WTC11 (cell line): ENCODE data around the gene CTNNA2. TPM values are rescaled to one million over a fixed set of nuclear protein-coding genes. Genes with fewer than 3 reads are reported as not detected.

Experiments used
- ATAC-seq: fragments of 200-7000 bp; cut with Tn5 transposase; 2 replicates; pipeline ENCODE4 v1.10.0; 2021; ENCODE audit warnings: mild to moderate bottlenecking, moderate library complexity
- CTCF ChIA-PET: fragments of 300-600 bp; sonication (Branson Sonifier 250); formaldehyde crosslinking; loops from one replicate; lab custom pipeline; 2021; ENCODE audit warnings: antibody characterized with exemption; lab: Charles Lee
- POLR2A ChIA-PET: fragments of 350-600 bp; sonication (Branson Sonifier 250); formaldehyde crosslinking; loops from one replicate; lab custom pipeline; 2021; ENCODE audit warnings: antibody characterized with exemption; lab: Charles Lee
- DNase-seq: peaks from one replicate; pipeline ENCODE4 v3.0.0; 2021; ENCODE audit warnings: low spot score
- H3K27ac Mint-ChIP-seq: 2 replicates; pipeline ENCODE4 v1.8.0; 2021; ENCODE audit warnings: mixed read lengths
- H3K27me3 Mint-ChIP-seq: 2 replicates; pipeline ENCODE4 v1.8.0; 2021; ENCODE audit warnings: low read depth, mild to moderate bottlenecking, moderate library complexity, mixed read lengths
- H3K36me3 Mint-ChIP-seq: 2 replicates; pipeline ENCODE4 v1.8.0; 2021; ENCODE audit warnings: mixed read lengths
- H3K4me1 Mint-ChIP-seq: 2 replicates; pipeline ENCODE4 v1.8.0; 2022; ENCODE audit warnings: mixed read lengths
- H3K4me3 Mint-ChIP-seq: 2 replicates; pipeline ENCODE4 v1.8.0; 2021; ENCODE audit warnings: mild to moderate bottlenecking, moderate library complexity, mixed read lengths
- H3K9me3 Mint-ChIP-seq: 2 replicates; pipeline ENCODE4 v1.8.0; 2021; ENCODE audit warnings: mixed read lengths
- ATF6 ChIP-seq: sonication (generic); formaldehyde crosslinking; IDR thresholded peaks from 2 replicates; pipeline ENCODE4 v1.8.1; 2023; ENCODE audit warnings: mild to moderate bottlenecking, missing genetic modification reagents
- CDX4 ChIP-seq: fragments of 250-450 bp; sonication (Bioruptor Pico); IDR thresholded peaks from 2 replicates; pipeline ENCODE4 v1.9.0; 2021; ENCODE audit warnings: moderate library complexity, mild to moderate bottlenecking, inconsistent platforms, borderline replicate concordance
- ERG ChIP-seq: fragments of 250-450 bp; sonication (Bioruptor Pico); IDR thresholded peaks from 2 replicates; pipeline ENCODE4 v1.8.0; 2021; ENCODE audit warnings: mild to moderate bottlenecking
- JUN ChIP-seq: sonication (generic); formaldehyde crosslinking; IDR thresholded peaks from 2 replicates; pipeline ENCODE4 v1.8.0; 2023; ENCODE audit warnings: mild to moderate bottlenecking, missing genetic modification reagents
- NR1H2 ChIP-seq: sonication (generic); formaldehyde crosslinking; IDR thresholded peaks from 2 replicates; pipeline ENCODE4 v1.9.0; 2021; ENCODE audit warnings: mild to moderate bottlenecking, moderate library complexity, missing genetic modification reagents
- PRDM15 ChIP-seq: sonication (generic); formaldehyde crosslinking; IDR thresholded peaks from 2 replicates; pipeline ENCODE4 v1.8.0; 2022; ENCODE audit warnings: missing genetic modification reagents
- ZBTB21 ChIP-seq: sonication (generic); formaldehyde crosslinking; IDR thresholded peaks from 2 replicates; pipeline ENCODE4 v1.8.1; 2023; ENCODE audit warnings: mild to moderate bottlenecking, missing genetic modification reagents, borderline replicate concordance
- ZMAT4 ChIP-seq: fragments of 250-450 bp; sonication (Bioruptor Pico); IDR thresholded peaks from 2 replicates; pipeline ENCODE4 v1.9.0; 2021; ENCODE audit warnings: mild to moderate bottlenecking
- ZNF219 ChIP-seq: sonication (generic); formaldehyde crosslinking; IDR thresholded peaks from 2 replicates; pipeline ENCODE4 v1.8.0; 2023; ENCODE audit warnings: missing genetic modification reagents, mild to moderate bottlenecking, borderline replicate concordance
- ZNF263 ChIP-seq: sonication (generic); formaldehyde crosslinking; IDR thresholded peaks from 2 replicates; pipeline ENCODE4 v1.8.1; 2022; ENCODE audit warnings: low read depth, mild to moderate bottlenecking, moderate library complexity, missing genetic modification reagents
- ZNF281 ChIP-seq: sonication (generic); formaldehyde crosslinking; IDR thresholded peaks from 2 replicates; pipeline ENCODE4 v1.8.0; 2023; ENCODE audit warnings: mild to moderate bottlenecking, missing genetic modification reagents
- ZNF532 ChIP-seq: fragments of 250-450 bp; sonication (Bioruptor Pico); IDR thresholded peaks from 2 replicates; pipeline ENCODE4 v1.9.0; 2021; ENCODE audit warnings: mild to moderate bottlenecking, borderline replicate concordance
- ZSCAN18 ChIP-seq: fragments of 250-450 bp; sonication (Bioruptor Pico); IDR thresholded peaks from 2 replicates; pipeline ENCODE4 v2.1.2; 2022; ENCODE audit warnings: mild to moderate bottlenecking, moderate library complexity
- total RNA-seq: library from RNA; stranded (reverse); gene quantifications from 3 replicates; pipeline ENCODE4 v1.2.3, GENCODE V29; 2021

The CTNNA2 gene
- total RNA-seq, 1 experiment from 2014 or later: 3.8 TPM

GRCh38 chr2:80217446-80217845 is 704.6 kb downstream of the CTNNA2 start:
- Mint-ChIP-seq H3K27ac (no peak overlapping the region), H3K4me1 (no peaks in the 10 kb centered on the region), H3K36me3 (peaks cover 42% of the 10 kb centered on the region), H3K4me3 (no peak overlapping the region), H3K9me3 (peaks cover 49% of the 10 kb centered on the region), H3K27me3 (no peaks in the 10 kb centered on the region; the same call in 1 of the 2 replicates)
- ATAC-seq: no peak
- ChIA-PET POLR2A (no interaction called here), CTCF (no interaction called here)
- no peak for DNase-seq
- no peak for TF ChIP-seq ZMAT4 (CRISPR knock-in tag)
- TF ChIP-seq CDX4 (CRISPR knock-in tag): no peak
- no peak for TF ChIP-seq PRDM15 (CRISPR knock-in tag)
- TF ChIP-seq NR1H2 (CRISPR knock-in tag): no peak
- TF ChIP-seq ZNF263 (CRISPR knock-in tag): no peak
- no peak for TF ChIP-seq ZNF281 (CRISPR knock-in tag)
- TF ChIP-seq ERG: no peak
- no peak for TF ChIP-seq ZBTB21 (CRISPR knock-in tag)
- TF ChIP-seq ZNF219 (CRISPR knock-in tag): no peak
- TF ChIP-seq ATF6: no peak
- TF ChIP-seq ZNF532 (CRISPR knock-in tag): no peak
- no peak for TF ChIP-seq ZSCAN18 (CRISPR knock-in tag)
- no peak for TF ChIP-seq JUN
